Right lobe of liver (tissue), 6 donors: Measurements from ENCODE around the gene ELMO1. TPM values are rescaled to one million over a fixed set of nuclear protein-coding genes. Genes with fewer than 3 reads are reported as not detected.

Source experiments
- ATAC-seq, 4 donors: fragments of 200-7000 bp; cut with Tn5 transposase; one replicate each; pipeline ENCODE4 v1.9.1; 2020; ENCODE audit warnings: mild to moderate bottlenecking in 4 of 4, moderate library complexity in 4 of 4
- DNase-seq, 3 donors: peaks; one replicate each; pipeline ENCODE4 v3.0.0-alpha.2; 2020
- H3K27ac ChIP-seq, 3 donors: fragments of 200-600 bp; one replicate each; pipeline ENCODE4 v1.8.0; 2022
- H3K27me3 ChIP-seq, 2 donors: fragments of 200-600 bp; one replicate each; pipeline ENCODE4 v1.8.0; 2022
- H3K36me3 ChIP-seq, 4 donors: fragments of 200-600 bp; sonication (generic) in 1 of 4; one replicate each; pipeline versions ENCODE4 v1.5.1 to v1.8.0; 2017 to 2022; ENCODE audit warnings: control low read depth in 1 of 4
- H3K4me1 ChIP-seq, 4 donors: fragments of 200-600 bp; sonication (generic) in 1 of 4; one replicate each; pipeline versions ENCODE4 v1.5.1 to v1.8.0; 2017 to 2022; ENCODE audit warnings: control low read depth in 1 of 4
- H3K4me3 ChIP-seq, 3 donors: fragments of 200-600 bp; one replicate each; pipeline ENCODE4 v1.8.0; 2022
- H3K9me3 ChIP-seq, 4 donors: fragments of 200-600 bp; sonication (generic) in 1 of 4; one replicate each; pipeline versions ENCODE4 v1.5.1 to v1.8.0; 2017 to 2022; ENCODE audit warnings: control low read depth in 1 of 4
- POLR2A ChIP-seq: fragments of 450-650 bp; IDR thresholded peaks from one replicate; pipeline ENCODE4 v1.6.1; 2017; ENCODE audit warnings: antibody characterized with exemption, mild to moderate bottlenecking
- WGBS: methylation state at CpG from one replicate; pipeline ENCODE4 v1.1.6; 2018; ENCODE audit warnings: low coverage, low lambda C conversion rate; ENCODE audit not compliant: insufficient coverage; ENCODE audit errors: missing lambda C conversion rate; 5-methylcytosine and 5-hydroxymethylcytosine counted together
- intact Hi-C, 2 donors: fragments of 100-400 bp; cut with DNase I; formaldehyde crosslinking; loops; one replicate each; pipeline versions ENCODE4 v1.11.2 to v1.14.1; 2022
- total RNA-seq, 6 experiments: library from RNA; depleted of rRNA in 2 of 6; stranded (reverse); fragments of >200 nt in 2 of 6; fragmentation: NEBNext Ultra II Directional in 3 of 6; extraction: Animal tissue kit (Norgen Biotek cat#: 25700) in 3 of 6; gene quantifications; one replicate each; pipeline versions ENCODE4 v1.1.0 to v1.2.4, GENCODE V29; 2016 to 2023
- TF ChIP-seq, protein P1 (sequence below), 4 donors: fragments of 200-600 bp in 3 of 4; fragments of 450-650 bp in 1 of 4; IDR thresholded peaks; one replicate each; pipeline versions ENCODE4 v1.5.1 to v1.8.0; 2016 to 2022; ENCODE audit warnings: antibody characterized with exemption in 4 of 4, mild to moderate bottlenecking in 2 of 4
- donor health status: DM: no; HTN: yes; CAD: no.
- donor health status: DM: no; HTN: no; CAD: no.
- donor health status: DM: no; HTN: no; CAD: no.
- donor health status: DM: no; HTN: yes; CAD: no.
- donor health status: DM: no; HTN: yes; CAD: no.

The ELMO1 gene
- total RNA-seq, 6 experiments from 2014 or later, result 18.4 to 55.4 (median 25.1) TPM

DNA sequence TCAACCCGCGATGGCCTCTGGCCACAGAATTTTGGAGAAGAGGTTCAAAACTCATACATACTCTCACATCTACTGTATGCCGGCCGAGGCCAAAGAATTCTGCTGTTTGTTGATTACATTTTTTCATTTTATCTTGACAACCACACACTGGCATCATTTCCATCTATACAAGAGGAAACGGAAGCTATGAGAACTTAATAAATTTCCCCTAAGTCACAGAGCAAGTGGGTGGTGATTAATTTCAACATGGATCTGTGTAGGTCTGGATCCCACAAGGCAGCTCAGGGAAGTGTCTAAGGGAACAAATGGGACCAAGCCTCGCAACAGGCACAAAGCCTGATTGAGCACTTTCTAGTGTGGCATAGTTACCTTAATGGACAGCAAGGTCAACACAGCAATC is 18.0 kb downstream of the ELMO1 start:
- whole genome bisulfite sequencing, result 78% methylated on average over 6 of the region's 6 CpGs
- no peak for DNase-seq
- Histone ChIP-seq H3K27me3 (no peaks in the 10 kb centered on the region), H3K36me3 (peaks cover 0 to 11% (median 2%) of the 10 kb centered on the region in 4 donors), H3K9me3 (no peaks in the 10 kb centered on the region), H3K4me1 (peaks cover 0 to 35% (median 9%) of the 10 kb centered on the region in 4 donors), H3K27ac (no peak overlapping the region), H3K4me3 (no peak overlapping the region)
- TF ChIP-seq, protein P1, sequence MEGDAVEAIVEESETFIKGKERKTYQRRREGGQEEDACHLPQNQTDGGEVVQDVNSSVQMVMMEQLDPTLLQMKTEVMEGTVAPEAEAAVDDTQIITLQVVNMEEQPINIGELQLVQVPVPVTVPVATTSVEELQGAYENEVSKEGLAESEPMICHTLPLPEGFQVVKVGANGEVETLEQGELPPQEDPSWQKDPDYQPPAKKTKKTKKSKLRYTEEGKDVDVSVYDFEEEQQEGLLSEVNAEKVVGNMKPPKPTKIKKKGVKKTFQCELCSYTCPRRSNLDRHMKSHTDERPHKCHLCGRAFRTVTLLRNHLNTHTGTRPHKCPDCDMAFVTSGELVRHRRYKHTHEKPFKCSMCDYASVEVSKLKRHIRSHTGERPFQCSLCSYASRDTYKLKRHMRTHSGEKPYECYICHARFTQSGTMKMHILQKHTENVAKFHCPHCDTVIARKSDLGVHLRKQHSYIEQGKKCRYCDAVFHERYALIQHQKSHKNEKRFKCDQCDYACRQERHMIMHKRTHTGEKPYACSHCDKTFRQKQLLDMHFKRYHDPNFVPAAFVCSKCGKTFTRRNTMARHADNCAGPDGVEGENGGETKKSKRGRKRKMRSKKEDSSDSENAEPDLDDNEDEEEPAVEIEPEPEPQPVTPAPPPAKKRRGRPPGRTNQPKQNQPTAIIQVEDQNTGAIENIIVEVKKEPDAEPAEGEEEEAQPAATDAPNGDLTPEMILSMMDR (IDR thresholded peaks at IDR 0.05), result no peak
- no peak for TF ChIP-seq POLR2A
- ATAC-seq, result peak in 1 of 4 donors; percentile 17
- intact Hi-C loops, result no loop called here

DNA sequence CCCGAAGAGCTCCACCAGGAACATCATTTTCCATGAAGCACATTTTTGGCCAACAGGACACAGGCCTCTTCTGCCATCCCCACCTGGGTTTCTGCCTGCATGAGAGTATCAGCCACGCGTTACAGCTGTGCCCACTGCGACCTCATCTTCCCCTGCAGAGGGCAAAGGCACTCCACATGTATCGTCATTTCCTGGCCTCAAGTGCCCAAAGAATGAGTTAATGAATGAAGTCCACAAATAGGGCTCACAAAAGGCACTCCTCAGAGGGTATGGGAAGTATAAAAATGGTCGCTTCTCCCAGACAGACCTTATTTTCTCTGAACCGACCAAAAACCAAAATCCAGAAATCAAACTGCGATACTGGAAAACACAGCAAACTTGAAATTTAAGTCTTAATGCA is 18.5 kb downstream of the ELMO1 start:
- no peak for ATAC-seq
- no peak for TF ChIP-seq POLR2A
- TF ChIP-seq, protein P1 (IDR thresholded peaks at IDR 0.05), result no peak
- intact Hi-C loops, result no loop called here
- Histone ChIP-seq H3K27ac (no peak overlapping the region), H3K4me1 (peaks cover 0 to 30% (median 9%) of the 10 kb centered on the region in 4 donors), H3K9me3 (no peaks in the 10 kb centered on the region), H3K4me3 (no peak overlapping the region), H3K27me3 (no peaks in the 10 kb centered on the region), H3K36me3 (peaks cover 0 to 11% (median 2%) of the 10 kb centered on the region in 4 donors)
- DNase-seq, result no peak
- 83% methylated on average over 6 of the region's 8 CpGs for WGBS

DNA sequence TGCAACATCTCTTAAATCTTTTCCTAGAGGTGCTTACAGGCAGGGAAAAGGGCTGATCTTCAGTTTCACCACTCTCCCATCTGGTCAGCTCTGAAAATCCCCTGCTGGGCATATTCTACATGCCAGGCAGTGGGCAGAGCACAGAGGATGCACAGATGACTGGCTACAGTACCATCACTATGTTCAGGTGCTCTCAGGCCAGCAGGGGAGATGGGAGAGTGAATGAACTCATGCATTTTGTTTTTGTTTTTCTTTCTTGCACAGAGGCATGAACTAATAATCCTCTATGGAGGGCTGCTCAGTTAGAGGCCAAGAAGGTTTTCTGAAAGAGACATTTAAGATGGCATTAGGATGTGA is 19.3 kb downstream of the ELMO1 start:
- no peak for ATAC-seq
- no peaks in the 10 kb centered on the region for H3K9me3 ChIP-seq
- H3K27me3 ChIP-seq, result no peaks in the 10 kb centered on the region
- no peak for DNase-seq
- intact Hi-C loops, result no loop called here
- H3K4me3 ChIP-seq, result no peak overlapping the region
- TF ChIP-seq, protein P1 (IDR thresholded peaks at IDR 0.05), result no peak
- no peak for TF ChIP-seq POLR2A
- H3K4me1 ChIP-seq, result peaks cover 0 to 23% (median 9%) of the 10 kb centered on the region in 4 donors
- no peak overlapping the region for H3K27ac ChIP-seq
- H3K36me3 ChIP-seq, result peaks cover 0 to 11% (median 2%) of the 10 kb centered on the region in 4 donors

DNA sequence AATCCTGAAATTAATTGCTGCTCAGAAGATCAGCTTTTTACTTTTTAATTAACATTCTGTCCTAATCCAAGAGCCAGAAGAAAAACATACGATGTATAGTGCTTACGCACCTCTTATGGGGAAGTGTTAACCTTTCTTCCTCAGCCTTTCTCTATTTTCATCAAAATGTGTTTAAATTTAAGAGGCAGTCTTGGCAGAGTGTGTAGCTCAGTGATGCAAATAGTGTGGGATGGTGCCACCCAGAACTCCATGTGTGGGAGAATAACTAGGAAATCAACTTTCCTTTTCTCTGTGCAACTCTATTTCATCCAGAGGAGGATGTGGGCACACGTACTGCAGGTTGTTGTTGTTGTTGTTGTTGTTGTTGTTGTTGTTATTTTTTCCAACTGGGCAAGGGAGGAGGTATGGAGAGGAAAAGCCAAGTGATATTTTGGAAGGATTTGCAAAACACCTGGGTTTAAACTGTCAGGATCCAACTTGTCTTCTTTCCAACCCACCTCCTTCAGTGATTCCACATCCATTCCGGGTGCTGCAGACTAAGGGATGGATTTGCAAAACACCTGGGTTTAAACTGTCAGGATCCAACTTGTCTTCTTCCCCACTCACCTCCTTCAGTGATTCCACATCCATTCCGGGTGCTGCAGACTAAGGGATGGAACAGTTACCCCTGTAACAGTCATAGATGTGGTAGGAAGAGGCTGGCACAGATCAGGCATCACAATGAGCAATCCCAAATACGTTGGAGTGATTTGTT is 19.8 kb downstream of the ELMO1 start:
- 85% methylated on average over 5 of the region's 6 CpGs for WGBS
- intact Hi-C loops, result no loop called here
- H3K4me1 ChIP-seq, result peaks cover 0 to 19% (median 9%) of the 10 kb centered on the region in 4 donors
- H3K4me3 ChIP-seq, result no peak overlapping the region
- no peak overlapping the region for H3K27ac ChIP-seq
- DNase-seq (no peak), ATAC-seq (no peak)
- no peaks in the 10 kb centered on the region for H3K27me3 ChIP-seq
- H3K9me3 ChIP-seq, result no peaks in the 10 kb centered on the region
- no peak for TF ChIP-seq POLR2A
- TF ChIP-seq, protein P1 (IDR thresholded peaks at IDR 0.05), result no peak
- H3K36me3 ChIP-seq, result peaks cover 0 to 11% (median 2%) of the 10 kb centered on the region in 4 donors
